ENCODE measurements around the gene DGKA.

GRCh38 chr12:55932551-55932910, 1.6 kb downstream of the DGKA start:
- TF ChIP-seq CTCF (IDR thresholded peaks at IDR 0.05 in 4 of 5, conservative IDR thresholded peaks at IDR 0.05 in 1 of 5) (no peak), POLR2A (IDR thresholded peaks at IDR 0.05) (no peak)
